ENCODE measurements around the gene SQOR.

- TF ChIP-seq CTCF (IDR thresholded peaks at IDR 0.05) (no peak), POLR2A (IDR thresholded peaks at IDR 0.05) (no peak)
Observed at GRCh38 chr15:45729141-45729540, 94.3 kb downstream of the SQOR start.
